Measurements from ENCODE around the gene BLZF1. TPM values are rescaled to one million over a fixed set of nuclear protein-coding genes. Genes with fewer than 3 reads are reported as not detected.
"Not testable (repeated sequence)": the region's sequence is repeated elsewhere in the genome, so short reads cannot be mapped to it uniquely, and the experiment has no call there.

BLZF1 gene
- total RNA-seq, 1 experiment from 2014 or later = 14.3 TPM

DNA sequence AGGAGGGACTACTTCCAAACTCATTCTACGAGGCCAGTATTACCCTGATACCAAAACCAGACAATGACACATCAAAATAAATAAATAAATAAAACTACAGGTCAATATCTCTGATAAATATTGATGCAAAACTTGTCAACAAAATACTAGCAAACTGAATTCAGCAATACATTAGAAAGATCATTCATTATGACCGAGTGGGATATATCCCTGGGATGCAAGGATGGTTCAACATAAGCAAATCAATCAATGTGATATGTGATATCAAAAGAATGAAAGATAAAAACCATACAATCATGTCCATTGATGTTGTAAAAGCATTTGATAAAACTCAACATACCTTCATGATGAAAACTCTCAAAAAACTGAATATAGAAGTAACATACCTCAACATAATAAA is 37.1 kb upstream of the BLZF1 start:
- no CpG with 5 or more reads among the region's 2 CpGs for WGBS (ENCODE audit: extremely low coverage, insufficient read length, low lambda C conversion rate)
- Histone ChIP-seq H3K9ac (ENCODE audit: extremely low read depth, insufficient read length, low read length) (no peak overlapping the region), H2BK15ac (ENCODE audit: low read depth, low read length) (no peak overlapping the region), H3K79me1 (ENCODE audit: insufficient read depth, low read depth, low read length, poor library complexity, severe bottlenecking) (no peaks in the 10 kb centered on the region), H3K79me2 (ENCODE audit: insufficient read depth, low read length) (no peaks in the 10 kb centered on the region), H3K27me3 (ENCODE audit: insufficient read depth, low read length) (no peaks in the 10 kb centered on the region), H3K23me2 (ENCODE audit: insufficient read length, low read depth, low read length, poor library complexity, severe bottlenecking) (no peaks in the 10 kb centered on the region), H3K27ac (ENCODE audit: insufficient read length, low read depth, low read length) (no peak overlapping the region), H4K8ac (replicated peaks; ENCODE audit: insufficient read length, low read depth, low read length) (no peak overlapping the region), H3T11ph (ENCODE audit: low read length) (no peak overlapping the region), H4K5ac (ENCODE audit: insufficient read length, low read depth, low read length) (no peak overlapping the region), H3K9me3 (ENCODE audit: control insufficient read depth, low read depth, low read length) (no peaks in the 10 kb centered on the region), H3K4ac (ENCODE audit: low read depth, low read length) (no peak overlapping the region), H2BK20ac (ENCODE audit: low read depth, low read length, poor library complexity, severe bottlenecking) (no peak overlapping the region), H4K20me1 (ENCODE audit: control insufficient read depth, insufficient read depth, insufficient read length) (no peaks in the 10 kb centered on the region), H4K91ac (ENCODE audit: insufficient read length, low read depth, low read length) (no peak overlapping the region), H2BK12ac (ENCODE audit: insufficient read length, low read depth, low read length) (no peak overlapping the region), H3K14ac (ENCODE audit: insufficient read depth, low read length) (no peak overlapping the region), H2BK5ac (ENCODE audit: insufficient read length, low read length) (no peak overlapping the region), H2AFZ (ENCODE audit: low read length) (no peak overlapping the region), H2AK5ac (ENCODE audit: insufficient read length, low read length) (no peak overlapping the region), H3K4me2 (ENCODE audit: insufficient read depth, insufficient read length, low read length) (no peak overlapping the region), H2BK120ac (ENCODE audit: low read depth, low read length, poor library complexity, severe bottlenecking) (no peak overlapping the region), H3K56ac (ENCODE audit: insufficient read length, low read depth, low read length) (no peak overlapping the region), H3K18ac (ENCODE audit: insufficient read length, low read depth, low read length) (no peak overlapping the region), H3K23ac (ENCODE audit: insufficient read length, low read depth, low read length) (no peak overlapping the region), H3K4me1 (ENCODE audit: insufficient read depth, low read length) (no peaks in the 10 kb centered on the region)
- H3K27me3 Mint-ChIP-seq (ENCODE audit: low read depth) = no peaks in the 10 kb centered on the region
- DNase-seq = no peak
- no peak overlapping the region for H3K27ac Mint-ChIP-seq
- peaks cover 10 to 11% of the 10 kb centered on the region in 2 experiments; a peak in 3 of 5 replicates for H3K9me3 Mint-ChIP-seq
- TF ChIP-seq, protein P1, sequence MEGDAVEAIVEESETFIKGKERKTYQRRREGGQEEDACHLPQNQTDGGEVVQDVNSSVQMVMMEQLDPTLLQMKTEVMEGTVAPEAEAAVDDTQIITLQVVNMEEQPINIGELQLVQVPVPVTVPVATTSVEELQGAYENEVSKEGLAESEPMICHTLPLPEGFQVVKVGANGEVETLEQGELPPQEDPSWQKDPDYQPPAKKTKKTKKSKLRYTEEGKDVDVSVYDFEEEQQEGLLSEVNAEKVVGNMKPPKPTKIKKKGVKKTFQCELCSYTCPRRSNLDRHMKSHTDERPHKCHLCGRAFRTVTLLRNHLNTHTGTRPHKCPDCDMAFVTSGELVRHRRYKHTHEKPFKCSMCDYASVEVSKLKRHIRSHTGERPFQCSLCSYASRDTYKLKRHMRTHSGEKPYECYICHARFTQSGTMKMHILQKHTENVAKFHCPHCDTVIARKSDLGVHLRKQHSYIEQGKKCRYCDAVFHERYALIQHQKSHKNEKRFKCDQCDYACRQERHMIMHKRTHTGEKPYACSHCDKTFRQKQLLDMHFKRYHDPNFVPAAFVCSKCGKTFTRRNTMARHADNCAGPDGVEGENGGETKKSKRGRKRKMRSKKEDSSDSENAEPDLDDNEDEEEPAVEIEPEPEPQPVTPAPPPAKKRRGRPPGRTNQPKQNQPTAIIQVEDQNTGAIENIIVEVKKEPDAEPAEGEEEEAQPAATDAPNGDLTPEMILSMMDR (conservative IDR thresholded peaks at IDR 0.05) = no peak
- peaks cover 9 to 17% (median 10%) of the 10 kb centered on the region in 3 experiments for H3K36me3 Mint-ChIP-seq (ENCODE audit: insufficient read depth in 1 of 3, low read depth in 3 of 3)
- H3K4me3 Mint-ChIP-seq = no peak overlapping the region
- H3K4me1 Mint-ChIP-seq = peaks cover 0 to 7% of the 10 kb centered on the region in 2 experiments; a peak in 2 of 4 replicates

DNA sequence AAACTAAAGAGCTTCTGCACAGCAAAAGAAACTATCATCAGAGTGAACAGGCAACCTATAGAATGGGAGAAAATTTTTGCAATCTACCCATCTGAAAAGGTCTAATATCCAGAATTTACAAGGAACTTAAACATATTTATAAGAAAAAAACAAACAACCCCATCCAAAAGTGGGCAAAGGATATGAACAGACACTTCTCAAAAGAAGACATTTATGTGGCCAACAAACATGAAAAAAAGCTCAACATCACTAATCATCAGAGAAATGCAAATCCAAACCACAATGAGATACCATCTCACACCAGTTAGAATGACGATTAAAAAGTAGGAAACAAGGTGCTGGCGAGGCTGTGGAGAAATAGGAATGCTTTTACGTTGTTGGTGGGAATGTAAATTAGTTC is 33.3 kb upstream of the BLZF1 start:
- WGBS (ENCODE audit: extremely low coverage, insufficient read length, low lambda C conversion rate) = no CpG with 5 or more reads among the region's 3 CpGs
- not testable (repeated sequence) for H3K27ac Mint-ChIP-seq; H3K79me1 ChIP-seq (ENCODE audit: insufficient read depth, low read depth, low read length, poor library complexity, severe bottlenecking)

More for the DNA sequence above, 33.3 kb upstream of the BLZF1 start:
- not testable (repeated sequence) for H2AK5ac ChIP-seq (ENCODE audit: insufficient read length, low read length); H4K91ac ChIP-seq (ENCODE audit: insufficient read length, low read depth, low read length); H3K9me3 ChIP-seq (ENCODE audit: control insufficient read depth, low read depth, low read length); H3T11ph ChIP-seq (ENCODE audit: low read length); H3K23me2 ChIP-seq (ENCODE audit: insufficient read length, low read depth, low read length, poor library complexity, severe bottlenecking); H3K56ac ChIP-seq (ENCODE audit: insufficient read length, low read depth, low read length); DNase-seq; H3K27me3 Mint-ChIP-seq (ENCODE audit: low read depth); H2BK20ac ChIP-seq (ENCODE audit: low read depth, low read length, poor library complexity, severe bottlenecking); H4K5ac ChIP-seq (ENCODE audit: insufficient read length, low read depth, low read length); H3K14ac ChIP-seq (ENCODE audit: insufficient read depth, low read length); H4K20me1 ChIP-seq (ENCODE audit: control insufficient read depth, insufficient read depth, insufficient read length); H3K18ac ChIP-seq (ENCODE audit: insufficient read length, low read depth, low read length); H2AFZ ChIP-seq (ENCODE audit: low read length); H3K4me3 Mint-ChIP-seq; H2BK5ac ChIP-seq (ENCODE audit: insufficient read length, low read length); H3K4me1 ChIP-seq (ENCODE audit: insufficient read depth, low read length); H3K4me1 Mint-ChIP-seq; H3K4me2 ChIP-seq (ENCODE audit: insufficient read depth, insufficient read length, low read length); H2BK120ac ChIP-seq (ENCODE audit: low read depth, low read length, poor library complexity, severe bottlenecking); H3K27me3 ChIP-seq (ENCODE audit: insufficient read depth, low read length); H2BK12ac ChIP-seq (ENCODE audit: insufficient read length, low read depth, low read length); H3K27ac ChIP-seq (ENCODE audit: insufficient read length, low read depth, low read length); H3K4ac ChIP-seq (ENCODE audit: low read depth, low read length); H3K79me2 ChIP-seq (ENCODE audit: insufficient read depth, low read length); H3K9ac ChIP-seq (ENCODE audit: extremely low read depth, insufficient read length, low read length); H4K8ac ChIP-seq (replicated peaks; ENCODE audit: insufficient read length, low read depth, low read length); H2BK15ac ChIP-seq (ENCODE audit: low read depth, low read length); H3K23ac ChIP-seq (ENCODE audit: insufficient read length, low read depth, low read length)
- Mint-ChIP-seq H3K9me3 (peaks cover 10 to 11% of the 10 kb centered on the region in 2 experiments; a peak in 3 of 5 replicates), H3K36me3 (ENCODE audit: insufficient read depth in 1 of 3, low read depth in 3 of 3) (peaks cover 15 to 26% (median 17%) of the 10 kb centered on the region in 3 experiments)
